ENCODE measurements around the gene KIAA2012. TPM values are rescaled to one million over a fixed set of nuclear protein-coding genes. Genes with fewer than 3 reads are reported as not detected.

The KIAA2012 gene
- total and polyA plus RNA-seq, 5 donors from 2014 or later: not detected

GRCh38 chr2:202102425-202103000, 29.5 kb downstream of the KIAA2012 start:
- peaks cover 0 to 2% (median 0%) of the 10 kb centered on the region in 7 donors for H3K9me3 Mint-ChIP-seq
- H3K36me3 Mint-ChIP-seq: no peaks in the 10 kb centered on the region
- ATAC-seq (ENCODE audit: low read depth in 2 of 2): no peak
- Histone ChIP-seq H3K4me1 (ENCODE audit: control insufficient read depth, insufficient read depth, low read length, poor library complexity, severe bottlenecking) (no peaks in the 10 kb centered on the region), H3K27ac (ENCODE audit: insufficient read depth, low read length, poor library complexity, severe bottlenecking) (no peak overlapping the region), H3K27me3 (ENCODE audit: control insufficient read depth, insufficient read depth, low read length) (peaks cover 2% of the 10 kb centered on the region), H3K9me3 (ENCODE audit: control insufficient read depth in 2 of 2, low read length in 2 of 2) (no peaks in the 10 kb centered on the region), H3K36me3 (ENCODE audit: control insufficient read depth, insufficient read depth, low read length) (no peaks in the 10 kb centered on the region), H3K4me3 (ENCODE audit: low read depth, low read length) (no peak overlapping the region)
- DNase-seq: no peak
- H3K27ac Mint-ChIP-seq: no peak overlapping the region
- H3K27me3 Mint-ChIP-seq: peaks cover 14% of the 10 kb centered on the region
- no peak overlapping the region for H3K4me3 Mint-ChIP-seq
- H3K4me1 Mint-ChIP-seq: no peaks in the 10 kb centered on the region

- DNase-seq (peak in 1 of 3 donors; percentile 49), ATAC-seq (ENCODE audit: low read depth in 2 of 2) (no peak)
- Histone ChIP-seq H3K4me3 (ENCODE audit: low read depth, low read length) (no peak overlapping the region), H3K9me3 (ENCODE audit: control insufficient read depth in 2 of 2, low read length in 2 of 2) (no peaks in the 10 kb centered on the region), H3K36me3 (ENCODE audit: control insufficient read depth, insufficient read depth, low read length) (no peaks in the 10 kb centered on the region), H3K27me3 (ENCODE audit: control insufficient read depth, insufficient read depth, low read length) (peaks cover 2% of the 10 kb centered on the region), H3K4me1 (ENCODE audit: control insufficient read depth, insufficient read depth, low read length, poor library complexity, severe bottlenecking) (no peaks in the 10 kb centered on the region), H3K27ac (ENCODE audit: insufficient read depth, low read length, poor library complexity, severe bottlenecking) (no peak overlapping the region)
- H3K36me3 Mint-ChIP-seq: no peaks in the 10 kb centered on the region
- H3K27me3 Mint-ChIP-seq: peaks cover 15% of the 10 kb centered on the region
- no peak overlapping the region for H3K4me3 Mint-ChIP-seq
- peaks cover 0 to 2% (median 0%) of the 10 kb centered on the region in 7 donors for H3K9me3 Mint-ChIP-seq
- no peaks in the 10 kb centered on the region for H3K4me1 Mint-ChIP-seq
- no peak overlapping the region for H3K27ac Mint-ChIP-seq
These were observed 31.3 kb downstream of the KIAA2012 start for GRCh38 chr2:202104286-202104870.

GRCh38 chr2:202105025-202105424, 32.0 kb downstream of the KIAA2012 start:
- DNase-seq (no peak), ATAC-seq (ENCODE audit: low read depth in 2 of 2) (no peak)
- Mint-ChIP-seq H3K27ac (no peak overlapping the region), H3K27me3 (peaks cover 15% of the 10 kb centered on the region), H3K4me1 (no peaks in the 10 kb centered on the region), H3K36me3 (no peaks in the 10 kb centered on the region), H3K4me3 (no peak overlapping the region), H3K9me3 (peaks cover 0 to 2% (median 0%) of the 10 kb centered on the region in 7 donors)
- Histone ChIP-seq H3K27me3 (ENCODE audit: control insufficient read depth, insufficient read depth, low read length) (peaks cover 2% of the 10 kb centered on the region), H3K4me3 (ENCODE audit: low read depth, low read length) (no peak overlapping the region), H3K36me3 (ENCODE audit: control insufficient read depth, insufficient read depth, low read length) (no peaks in the 10 kb centered on the region), H3K9me3 (ENCODE audit: control insufficient read depth in 2 of 2, low read length in 2 of 2) (no peaks in the 10 kb centered on the region), H3K4me1 (ENCODE audit: control insufficient read depth, insufficient read depth, low read length, poor library complexity, severe bottlenecking) (no peaks in the 10 kb centered on the region), H3K27ac (ENCODE audit: insufficient read depth, low read length, poor library complexity, severe bottlenecking) (no peak overlapping the region)

- Mint-ChIP-seq H3K4me3 (no peak overlapping the region), H3K4me1 (no peaks in the 10 kb centered on the region), H3K27me3 (peaks cover 16% of the 10 kb centered on the region), H3K36me3 (no peaks in the 10 kb centered on the region), H3K27ac (no peak overlapping the region), H3K9me3 (peaks cover 0 to 2% (median 0%) of the 10 kb centered on the region in 7 donors)
- DNase-seq: no peak
- Histone ChIP-seq H3K9me3 (ENCODE audit: control insufficient read depth in 2 of 2, low read length in 2 of 2) (no peaks in the 10 kb centered on the region), H3K4me3 (ENCODE audit: low read depth, low read length) (no peak overlapping the region), H3K4me1 (ENCODE audit: control insufficient read depth, insufficient read depth, low read length, poor library complexity, severe bottlenecking) (no peaks in the 10 kb centered on the region), H3K36me3 (ENCODE audit: control insufficient read depth, insufficient read depth, low read length) (no peaks in the 10 kb centered on the region), H3K27me3 (ENCODE audit: control insufficient read depth, insufficient read depth, low read length) (peaks cover 2% of the 10 kb centered on the region), H3K27ac (ENCODE audit: insufficient read depth, low read length, poor library complexity, severe bottlenecking) (no peak overlapping the region)
- no peak for ATAC-seq (ENCODE audit: low read depth in 2 of 2)
These were observed 35.3 kb downstream of the KIAA2012 start for GRCh38 chr2:202108345-202108744.

GRCh38 chr2:202109139-202109736, 36.2 kb downstream of the KIAA2012 start:
- Histone ChIP-seq H3K4me1 (ENCODE audit: control insufficient read depth, insufficient read depth, low read length, poor library complexity, severe bottlenecking) (no peaks in the 10 kb centered on the region), H3K9me3 (ENCODE audit: control insufficient read depth in 2 of 2, low read length in 2 of 2) (no peaks in the 10 kb centered on the region), H3K4me3 (ENCODE audit: low read depth, low read length) (no peak overlapping the region), H3K27me3 (ENCODE audit: control insufficient read depth, insufficient read depth, low read length) (no peaks in the 10 kb centered on the region), H3K27ac (ENCODE audit: insufficient read depth, low read length, poor library complexity, severe bottlenecking) (no peak overlapping the region), H3K36me3 (ENCODE audit: control insufficient read depth, insufficient read depth, low read length) (no peaks in the 10 kb centered on the region)
- Mint-ChIP-seq H3K4me3 (no peak overlapping the region), H3K36me3 (no peaks in the 10 kb centered on the region), H3K27me3 (peaks cover 17% of the 10 kb centered on the region), H3K9me3 (peaks cover 0 to under 1% (median 0%) of the 10 kb centered on the region in 7 donors), H3K27ac (no peak overlapping the region), H3K4me1 (no peaks in the 10 kb centered on the region)
- ATAC-seq (ENCODE audit: low read depth in 2 of 2): no peak
- no peak for DNase-seq

GRCh38 chr2:202109737-202110184, 36.7 kb downstream of the KIAA2012 start:
- no peaks in the 10 kb centered on the region for H3K4me1 Mint-ChIP-seq
- Histone ChIP-seq H3K36me3 (ENCODE audit: control insufficient read depth, insufficient read depth, low read length) (no peaks in the 10 kb centered on the region), H3K27ac (ENCODE audit: insufficient read depth, low read length, poor library complexity, severe bottlenecking) (no peak overlapping the region), H3K4me1 (ENCODE audit: control insufficient read depth, insufficient read depth, low read length, poor library complexity, severe bottlenecking) (no peaks in the 10 kb centered on the region), H3K9me3 (ENCODE audit: control insufficient read depth in 2 of 2, low read length in 2 of 2) (no peaks in the 10 kb centered on the region), H3K4me3 (ENCODE audit: low read depth, low read length) (no peak overlapping the region), H3K27me3 (ENCODE audit: control insufficient read depth, insufficient read depth, low read length) (peaks cover 2% of the 10 kb centered on the region)
- DNase-seq (no peak), ATAC-seq (ENCODE audit: low read depth in 2 of 2) (no peak)
- no peak overlapping the region for H3K4me3 Mint-ChIP-seq
- no peaks in the 10 kb centered on the region for H3K9me3 Mint-ChIP-seq
- no peaks in the 10 kb centered on the region for H3K36me3 Mint-ChIP-seq
- H3K27ac Mint-ChIP-seq: no peak overlapping the region
- H3K27me3 Mint-ChIP-seq: peaks cover 22% of the 10 kb centered on the region

GRCh38 chr2:202110491-202110890, 37.4 kb downstream of the KIAA2012 start:
- H3K36me3 ChIP-seq (ENCODE audit: control insufficient read depth, insufficient read depth, low read length): no peaks in the 10 kb centered on the region
- Mint-ChIP-seq H3K27ac (no peak overlapping the region), H3K36me3 (no peaks in the 10 kb centered on the region), H3K9me3 (no peaks in the 10 kb centered on the region), H3K4me1 (no peaks in the 10 kb centered on the region), H3K4me3 (no peak overlapping the region), H3K27me3 (peaks cover 27% of the 10 kb centered on the region)
- no peak for ATAC-seq (ENCODE audit: low read depth in 2 of 2)
- no peak overlapping the region for H3K4me3 ChIP-seq (ENCODE audit: low read depth, low read length)
- DNase-seq: no peak
- H3K27ac ChIP-seq (ENCODE audit: insufficient read depth, low read length, poor library complexity, severe bottlenecking): no peak overlapping the region
- no peaks in the 10 kb centered on the region for H3K9me3 ChIP-seq (ENCODE audit: control insufficient read depth in 2 of 2, low read length in 2 of 2)
- no peaks in the 10 kb centered on the region for H3K4me1 ChIP-seq (ENCODE audit: control insufficient read depth, insufficient read depth, low read length, poor library complexity, severe bottlenecking)
- H3K27me3 ChIP-seq (ENCODE audit: control insufficient read depth, insufficient read depth, low read length): peaks cover 3% of the 10 kb centered on the region

- H3K4me3 Mint-ChIP-seq: no peak overlapping the region
These were observed 39.0 kb downstream of the KIAA2012 start for GRCh38 chr2:202112041-202112440.

More at GRCh38 chr2:202112041-202112440, 39.0 kb downstream of the KIAA2012 start:
- Histone ChIP-seq H3K4me1 (ENCODE audit: control insufficient read depth, insufficient read depth, low read length, poor library complexity, severe bottlenecking) (no peaks in the 10 kb centered on the region), H3K36me3 (ENCODE audit: control insufficient read depth, insufficient read depth, low read length) (no peaks in the 10 kb centered on the region), H3K27ac (ENCODE audit: insufficient read depth, low read length, poor library complexity, severe bottlenecking) (no peak overlapping the region), H3K9me3 (ENCODE audit: control insufficient read depth in 2 of 2, low read length in 2 of 2) (no peaks in the 10 kb centered on the region), H3K4me3 (ENCODE audit: low read depth, low read length) (no peak overlapping the region), H3K27me3 (ENCODE audit: control insufficient read depth, insufficient read depth, low read length) (peaks cover 3% of the 10 kb centered on the region)
- Mint-ChIP-seq H3K9me3 (no peaks in the 10 kb centered on the region), H3K4me1 (no peaks in the 10 kb centered on the region), H3K36me3 (no peaks in the 10 kb centered on the region), H3K27me3 (peaks cover 24% of the 10 kb centered on the region), H3K27ac (no peak overlapping the region)
- DNase-seq (no peak), ATAC-seq (ENCODE audit: low read depth in 2 of 2) (no peak)

All from CD4-positive, CD25-positive, alpha-beta regulatory T cell (primary cell).